HepG2 (cell line): ENCODE data around the gene CYP4F12. TPM values are rescaled to one million over a fixed set of nuclear protein-coding genes. Genes with fewer than 3 reads are reported as not detected.

ENCODE experiments used
- ATAC-seq: fragments of 200-7000 bp; cut with Tn5 transposase; 3 replicates; pipeline ENCODE4 v1.9.1; 2020; ENCODE audit warnings: mild to moderate bottlenecking, moderate library complexity
- BruUV-seq: library from RNA; stranded (reverse); fragments of 400-500 nt; replicated peaks from 2 replicates; lab custom pipeline; 2021; lab: Mats Ljungman, UMichigan
- CTCF ChIA-PET: fragments of 300-600 bp; formaldehyde crosslinking; extraction: SDS; loops from one replicate; lab custom pipeline; 2021; ENCODE audit warnings: low total read pairs, inconsistent platforms, low intra/inter-chr PET ratio; lab: Yijun Ruan, JAX
- POLR2A ChIA-PET: fragments of 350-600 bp; sonication (Branson Sonifier 250); formaldehyde crosslinking; loops from one replicate; lab custom pipeline; 2020; ENCODE audit warnings: antibody characterized with exemption, inconsistent platforms; lab: Yijun Ruan, JAX
- DNase-seq: peaks from one replicate; pipeline ENCODE4 v3.0.0-alpha.2; 2015; ENCODE audit warnings: low spot score
- FAIRE-seq: peaks from 3 replicates; lab custom pipeline; 2011; peaks lifted over from hg19 to GRCh38; lab: Jason Lieb, UNC
- H2AFZ ChIP-seq: one replicate; pipeline ENCODE4 v1.6.1; 2011; ENCODE audit warnings: low read length, inconsistent platforms
- H3K27ac ChIP-seq: fragments of 300-600 bp; 3 replicates; pipeline ENCODE4 v1.8.0; 2011; ENCODE audit warnings: mixed run types, mild to moderate bottlenecking, mixed read lengths, low read length, inconsistent platforms; ENCODE audit not compliant: insufficient read depth; ENCODE audit errors: extremely low read length
- H3K27me3 ChIP-seq, 2 experiments: fragments of 200-600 bp in 1 of 2; 2 replicates in 1 of 2; 3 replicates in 1 of 2; pipeline versions ENCODE4 v1.6.0 to v1.8.0; 2011; ENCODE audit warnings: low read length in 2 of 2, mild to moderate bottlenecking in 2 of 2, moderate library complexity in 2 of 2, inconsistent platforms in 1 of 2; ENCODE audit not compliant: insufficient read depth in 2 of 2, control insufficient read depth in 1 of 2
- H3K36me3 ChIP-seq, 2 experiments: fragments of 200-600 bp in 1 of 2; replicated peaks in 1 of 2; 2 replicates in 1 of 2; 3 replicates in 1 of 2; pipeline versions ENCODE4 v1.5.1 to v1.8.0; 2011; ENCODE audit warnings: low read length in 2 of 2, inconsistent platforms in 1 of 2; ENCODE audit not compliant: insufficient read depth in 2 of 2, control insufficient read depth in 1 of 2
- H3K4me1 ChIP-seq: 2 replicates; pipeline ENCODE4 v1.5.1; 2012; ENCODE audit warnings: low read length, inconsistent platforms; ENCODE audit not compliant: insufficient read depth
- H3K4me2 ChIP-seq: 2 replicates; pipeline ENCODE4 v1.6.0; 2011; ENCODE audit warnings: low read depth, low read length, inconsistent platforms
- H3K4me3 ChIP-seq, 3 experiments: fragments of 200-600 bp in 1 of 3; sonication (generic), shearing (Covaris generic) in 1 of 3; replicated peaks in 1 of 3; 2 replicates each; pipeline ENCODE4 v1.5.1; 2011 to 2016; ENCODE audit warnings: low read length in 3 of 3, inconsistent platforms in 2 of 3, low read depth in 2 of 3, mild to moderate bottlenecking in 2 of 3, control low read depth in 1 of 3, mixed read lengths in 1 of 3; ENCODE audit not compliant: insufficient read depth in 1 of 3
- H3K79me2 ChIP-seq: one replicate; pipeline ENCODE4 v1.6.1; 2011; ENCODE audit warnings: low read length, inconsistent platforms; ENCODE audit not compliant: insufficient read depth
- H3K9ac ChIP-seq: 2 replicates; pipeline ENCODE4 v1.6.0; 2011; ENCODE audit warnings: mild to moderate bottlenecking, low read depth, low read length, inconsistent platforms; ENCODE audit not compliant: insufficient read depth
- H3K9me3 ChIP-seq: 2 replicates; pipeline ENCODE4 v1.5.1; 2012; ENCODE audit warnings: mild to moderate bottlenecking, low read length
- H4K20me1 ChIP-seq: 2 replicates; pipeline ENCODE4 v1.6.0; 2011; ENCODE audit warnings: inconsistent platforms, mild to moderate bottlenecking, low read length, moderate library complexity; ENCODE audit not compliant: insufficient read depth
- GLI4 ChIP-seq: sonication (generic); formaldehyde crosslinking; IDR thresholded peaks from 2 replicates; pipeline ENCODE4 v1.5.1; 2020; ENCODE audit warnings: missing genetic modification reagents, mild to moderate bottlenecking, moderate library complexity, borderline replicate concordance
- IRF9 ChIP-seq: sonication (generic); formaldehyde crosslinking; IDR thresholded peaks from 2 replicates; pipeline ENCODE4 v1.8.0; 2022; ENCODE audit warnings: missing genetic modification reagents, mild to moderate bottlenecking, borderline replicate concordance
- MEF2D ChIP-seq: sonication (generic); formaldehyde crosslinking; IDR thresholded peaks from 2 replicates; pipeline ENCODE4 v1.5.1; 2020; ENCODE audit warnings: mild to moderate bottlenecking, missing genetic modification reagents
- REST ChIP-seq, 2 experiments: IDR thresholded peaks; 2 replicates each; pipeline ENCODE4 v1.6.1; 2011 to 2012; ENCODE audit warnings: low read length in 2 of 2, borderline replicate concordance in 1 of 2, low read depth in 1 of 2, mild to moderate bottlenecking in 1 of 2, moderate library complexity in 1 of 2
- ZBTB40 ChIP-seq, 2 experiments: fragments of 450-650 bp in 1 of 2; sonication (generic) in 1 of 2; formaldehyde crosslinking in 1 of 2; IDR thresholded peaks; 2 replicates each; pipeline versions ENCODE4 v1.6.1 to v1.8.0; 2016 to 2022; ENCODE audit warnings: antibody characterized with exemption in 1 of 2, mild to moderate bottlenecking in 1 of 2, missing genetic modification reagents in 1 of 2
- ZNF205 ChIP-seq: IDR thresholded peaks from 2 replicates; pipeline ENCODE4 v1.6.1; 2018; ENCODE audit warnings: missing biosample characterization, missing genetic modification reagents
- ZNF788 ChIP-seq: sonication (generic); formaldehyde crosslinking; IDR thresholded peaks from 2 replicates; pipeline ENCODE4 v1.5.0; 2020; ENCODE audit warnings: mild to moderate bottlenecking, missing genetic modification reagents, borderline replicate concordance
- ZSCAN21 ChIP-seq: sonication (generic); formaldehyde crosslinking; IDR thresholded peaks from 2 replicates; pipeline ENCODE4 v1.8.0; 2022; ENCODE audit warnings: mild to moderate bottlenecking, missing genetic modification reagents, moderate library complexity, borderline replicate concordance
- WGBS: methylation state at CpG from one replicate; pipeline ENCODE4 v1.1.6; 2017; ENCODE audit warnings: low lambda C conversion rate; 5-methylcytosine and 5-hydroxymethylcytosine counted together
- in situ Hi-C: cut with HindIII; loops from 2 replicates; pipeline ENCODE4 v1.10.0; 2017; ENCODE audit warnings: low pct_unique_long_range_greater_than_20kb; ENCODE audit not compliant: extremely low pct_ligation_motif_present
- intact Hi-C: fragments of 100-400 bp; cut with micrococcal nuclease; formaldehyde crosslinking; loops from one replicate; pipeline ENCODE4 v1.10.0; 2022; ENCODE audit not compliant: unreplicated experiment
- polyA plus RNA-seq, 8 experiments: library from polyadenylated mRNA; depleted of rRNA in 3 of 8; stranded (reverse) in 7 of 8; unstranded in 1 of 8; fragments of >200 nt; fragmentation: Illumina TruSeq in 4 of 8; extraction: Trizol in 4 of 8; gene quantifications; 2 replicates each; pipeline versions ENCODE4 v1.2.1 to v1.2.3, GENCODE V29; 2011 to 2016; ENCODE audit warnings: low read depth in 4 of 8, missing spikeins in 1 of 8, mixed read lengths in 1 of 8; ENCODE audit not compliant: insufficient read depth in 1 of 8
- total RNA-seq, 5 experiments: library from RNA; depleted of rRNA; stranded (reverse); fragments of >200 nt; fragmentation: Illumina TruSeq; extraction: Trizol; gene quantifications; 2 replicates each; pipeline ENCODE4 v1.2.3, GENCODE V29; 2016; ENCODE audit warnings: low read depth in 1 of 5

Gene CYP4F12
- total and polyA plus RNA-seq, 2 of the 13 experiments (the other 11 are each of a cell fraction or from before 2014, with no cell fraction given) = 29.9 to 30.8 TPM

GRCh38 chr19:15623711-15624318 lies 49.1 kb upstream of the CYP4F12 start:
- POLR2A ChIA-PET = no interaction called here
- TF ChIP-seq GLI4 (CRISPR knock-in tag) (0 out of 2 replicates have a peak, but pooled peaks have one; percentile 48), IRF9 (CRISPR knock-in tag) (no peak), REST (IDR thresholded peaks at IDR 0.05; ENCODE audit: borderline replicate concordance in 1 of 2, low read depth in 1 of 2, low read length in 2 of 2) (peak; percentile 95 to 96), ZNF788 (CRISPR knock-in tag) (0 out of 2 replicates have a peak, but pooled peaks have one; percentile 22), ZBTB40 (IDR thresholded peaks at IDR 0.05) (no peak), ZBTB40 (CRISPR knock-in tag; IDR thresholded peaks at IDR 0.05) (0 out of 2 replicates have a peak, but pooled peaks have one; percentile 24), ZSCAN21 (CRISPR knock-in tag) (peak; percentile 66; the same call in 1 of the 2 replicates), MEF2D (CRISPR knock-in tag) (0 out of 2 replicates have a peak, but pooled peaks have one; percentile 37), ZNF205 (CRISPR knock-in tag) (no peak)

More at GRCh38 chr19:15623711-15624318, 49.1 kb upstream of the CYP4F12 start:
- H3K9me3 ChIP-seq = no peaks in the 10 kb centered on the region
- ATAC-seq (peak; percentile 32; the same call in 1 of the 3 replicates), FAIRE-seq (no peak), DNase-seq (no peak)
- BruUV-seq = no TSS peak
- intact Hi-C loops (no loop called here), in situ Hi-C loops (no loop called here)
- no peak overlapping the region for H3K27ac ChIP-seq
- no peaks in the 10 kb centered on the region for H4K20me1 ChIP-seq
- H3K27me3 ChIP-seq = no peaks in the 10 kb centered on the region
- no peak overlapping the region for H3K9ac ChIP-seq
- CTCF ChIA-PET = no interaction called here
- 10% methylated on average over 2 of the region's 9 CpGs for WGBS
- H3K4me2 ChIP-seq = no peak overlapping the region
- H3K36me3 ChIP-seq = no peaks in the 10 kb centered on the region
- no peaks in the 10 kb centered on the region for H3K4me1 ChIP-seq
- H2AFZ ChIP-seq = no peak overlapping the region
- no peaks in the 10 kb centered on the region for H3K79me2 ChIP-seq
- no peak overlapping the region for H3K4me3 ChIP-seq
